Measurements from ENCODE around the gene CCDC50.
A peak's percentile ranks its signal among the peaks of the same experiment; 100 is the strongest.

CCDC50 gene

DNA sequence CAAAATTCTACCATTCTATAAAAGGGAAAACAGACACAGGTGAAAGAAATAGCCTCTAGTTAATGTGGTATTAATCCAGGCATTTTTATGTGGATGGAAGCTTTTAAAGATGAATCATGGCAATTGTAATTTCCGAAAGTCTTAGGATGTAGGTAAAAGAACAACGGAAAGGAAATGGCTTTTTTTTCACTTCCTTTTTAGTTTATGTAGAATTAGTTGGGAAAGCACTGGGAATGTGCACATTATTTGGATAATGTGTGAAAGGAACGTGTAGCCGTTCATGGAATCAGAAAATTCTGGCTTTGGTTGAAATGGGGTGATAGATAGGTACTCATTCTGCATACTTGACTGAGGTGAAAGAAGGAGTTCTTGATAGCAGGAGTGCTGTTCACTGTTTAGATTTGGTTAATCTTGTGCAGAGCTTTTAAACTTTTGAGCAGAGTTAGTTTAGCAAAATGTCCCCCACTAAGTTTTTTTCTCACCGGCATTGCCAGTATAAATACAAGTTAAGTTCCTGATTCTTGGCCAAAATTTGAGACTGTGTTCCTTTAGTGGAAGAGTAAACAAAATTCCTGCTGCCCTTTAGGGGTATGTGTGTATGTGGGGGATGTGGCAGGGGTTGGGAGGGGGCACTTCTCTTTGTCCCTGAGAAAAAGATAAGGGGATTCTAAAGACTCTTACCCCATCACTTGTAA, 21.3 kb downstream of the CCDC50 start:
- no peak overlapping the region for H3K4me3 Mint-ChIP-seq
- H3K4me1 Mint-ChIP-seq (ENCODE audit: low read depth), result peaks cover 19% of the 10 kb centered on the region
- no peaks in the 10 kb centered on the region for H3K27me3 Mint-ChIP-seq
- no peaks in the 10 kb centered on the region for H3K9me3 Mint-ChIP-seq
- H3K27ac Mint-ChIP-seq, result no peak overlapping the region
- no peaks in the 10 kb centered on the region for H3K36me3 Mint-ChIP-seq (ENCODE audit: low read depth)

DNA sequence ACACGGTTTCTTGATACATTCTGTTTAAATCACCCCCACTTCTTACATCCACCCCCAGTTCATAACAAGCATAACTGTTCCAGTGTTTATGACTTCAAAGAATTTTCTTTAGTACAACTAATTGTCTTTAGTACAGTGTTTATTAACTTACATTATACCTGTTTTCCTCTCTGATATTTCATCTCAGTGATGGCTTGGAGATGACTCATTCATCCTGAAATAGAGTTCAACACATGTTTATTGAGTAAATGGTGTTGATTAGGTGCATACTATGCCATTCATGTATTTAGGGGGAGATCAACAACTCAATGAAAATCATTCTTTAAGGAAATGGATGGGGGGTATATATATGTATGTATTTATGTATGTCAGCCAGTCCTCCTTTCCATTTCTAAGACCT, 22.8 kb downstream of the CCDC50 start:
- Mint-ChIP-seq H3K9me3 (no peaks in the 10 kb centered on the region), H3K4me3 (no peak overlapping the region)

DNA sequence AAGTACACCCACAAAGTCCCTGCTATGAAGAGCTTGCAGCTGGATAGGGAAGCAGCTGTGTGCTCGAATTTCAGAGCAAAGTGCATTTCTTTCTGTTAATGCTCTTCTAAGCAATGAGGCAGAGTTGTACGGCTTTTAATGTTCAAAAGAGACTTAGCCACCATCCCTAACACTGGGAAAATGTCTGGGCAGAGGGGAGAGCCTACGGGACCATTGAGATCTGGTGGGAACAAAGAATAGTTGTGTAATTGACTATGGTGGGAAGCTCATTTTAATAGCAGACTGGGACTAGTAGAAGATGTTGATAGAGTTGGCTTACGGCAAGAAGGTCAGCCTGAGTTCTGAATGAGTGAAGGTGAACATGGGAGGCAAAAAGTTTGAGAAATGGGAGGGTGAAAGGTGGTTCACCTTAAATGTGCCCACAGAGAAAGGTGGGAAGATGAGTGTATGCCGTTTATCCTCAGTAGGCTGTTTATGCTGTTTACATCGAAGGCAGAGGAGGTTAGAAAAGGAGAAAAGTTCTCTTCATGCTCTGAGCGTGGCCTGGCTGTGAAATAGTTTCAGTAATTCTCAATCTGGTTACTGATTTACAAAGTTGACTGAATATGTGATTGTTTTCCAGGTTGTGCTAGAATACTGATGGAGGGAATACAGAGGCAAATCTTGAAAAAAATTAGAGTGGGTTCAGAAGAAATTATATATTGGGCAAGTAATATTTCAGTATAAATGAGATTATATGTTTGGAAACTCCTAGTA, 24.0 kb downstream of the CCDC50 start:
- Mint-ChIP-seq H3K4me1 (ENCODE audit: low read depth) (peaks cover 17% of the 10 kb centered on the region), H3K4me3 (no peak overlapping the region)

More for the DNA sequence above, 22.8 kb downstream of the CCDC50 start:
- peaks cover 25% of the 10 kb centered on the region for H3K4me1 Mint-ChIP-seq (ENCODE audit: low read depth)
- H3K27me3 Mint-ChIP-seq, result no peaks in the 10 kb centered on the region
- no peaks in the 10 kb centered on the region for H3K36me3 Mint-ChIP-seq (ENCODE audit: low read depth)
- no peak overlapping the region for H3K27ac Mint-ChIP-seq

DNA sequence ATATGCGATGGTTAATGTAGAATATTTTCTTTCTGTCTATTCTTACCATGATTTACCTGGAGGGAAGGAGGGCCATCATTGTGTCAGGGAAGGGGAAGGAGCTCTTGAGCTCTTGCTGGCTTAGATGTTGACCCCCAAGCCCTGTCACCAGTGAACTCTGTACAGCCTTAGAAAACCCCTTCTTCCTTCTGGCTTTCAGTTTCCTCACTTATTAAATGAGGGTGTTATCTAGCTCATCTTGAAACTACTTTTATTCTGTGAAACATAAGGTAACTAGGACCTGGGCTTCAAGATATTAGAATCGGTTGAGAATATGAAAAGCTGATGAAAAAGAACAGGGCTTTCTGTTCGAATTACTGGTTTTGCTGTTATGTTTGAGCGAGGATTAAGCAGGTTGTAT, 26.2 kb downstream of the CCDC50 start:
- Mint-ChIP-seq H3K4me1 (ENCODE audit: low read depth) (peaks cover 24% of the 10 kb centered on the region), H3K27ac (peak overlapping the region; percentile 6), H3K4me3 (no peak overlapping the region), H3K27me3 (no peaks in the 10 kb centered on the region), H3K9me3 (no peaks in the 10 kb centered on the region), H3K36me3 (ENCODE audit: low read depth) (no peaks in the 10 kb centered on the region)

More for the DNA sequence above, 24.0 kb downstream of the CCDC50 start:
- Mint-ChIP-seq H3K27ac (no peak overlapping the region), H3K9me3 (no peaks in the 10 kb centered on the region), H3K36me3 (ENCODE audit: low read depth) (no peaks in the 10 kb centered on the region), H3K27me3 (no peaks in the 10 kb centered on the region)

DNA sequence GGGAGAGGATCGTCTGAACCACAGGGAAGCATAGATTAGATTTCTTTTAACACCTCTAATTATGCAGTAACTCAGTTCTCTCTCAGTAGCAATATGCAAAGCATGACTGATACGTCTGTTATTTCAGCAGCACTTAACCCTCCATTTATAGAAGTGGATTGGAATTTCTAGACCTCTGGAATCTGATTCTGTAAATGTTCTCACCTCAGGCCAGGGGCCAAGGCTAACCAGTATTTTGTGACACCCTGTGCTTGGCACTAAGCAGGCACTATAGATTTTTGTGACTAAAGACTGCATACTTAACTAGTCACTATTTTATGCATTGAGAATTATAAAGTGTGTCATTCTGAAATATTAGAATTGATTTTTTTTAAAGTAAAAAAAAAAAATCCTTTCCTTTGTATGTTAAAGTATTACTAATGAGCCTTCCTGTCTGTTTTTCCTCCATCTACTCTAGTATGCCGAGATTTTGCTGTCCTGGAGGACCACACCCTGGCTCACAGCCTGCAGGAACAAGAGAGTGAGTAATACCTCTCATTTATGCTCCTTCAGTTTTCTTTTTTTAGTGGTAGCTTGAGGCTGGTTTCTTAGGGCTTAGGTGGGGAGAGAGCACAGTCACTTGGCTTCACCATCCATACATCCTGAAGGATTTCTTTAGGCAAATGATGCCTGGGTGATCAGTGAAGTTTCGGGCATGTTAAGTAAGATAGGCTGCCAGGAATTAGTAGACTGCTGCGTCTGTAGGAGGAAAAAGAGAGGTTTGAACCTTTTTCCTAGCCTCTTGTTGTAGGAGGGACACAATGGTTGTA, 27.6 kb downstream of the CCDC50 start:
- no peak overlapping the region for H3K4me3 Mint-ChIP-seq
- no peak overlapping the region for H3K27ac Mint-ChIP-seq
- H3K9me3 Mint-ChIP-seq, result no peaks in the 10 kb centered on the region
- H3K4me1 Mint-ChIP-seq (ENCODE audit: low read depth), result peaks cover 19% of the 10 kb centered on the region
- H3K36me3 Mint-ChIP-seq (ENCODE audit: low read depth), result no peaks in the 10 kb centered on the region
- no peaks in the 10 kb centered on the region for H3K27me3 Mint-ChIP-seq

DNA sequence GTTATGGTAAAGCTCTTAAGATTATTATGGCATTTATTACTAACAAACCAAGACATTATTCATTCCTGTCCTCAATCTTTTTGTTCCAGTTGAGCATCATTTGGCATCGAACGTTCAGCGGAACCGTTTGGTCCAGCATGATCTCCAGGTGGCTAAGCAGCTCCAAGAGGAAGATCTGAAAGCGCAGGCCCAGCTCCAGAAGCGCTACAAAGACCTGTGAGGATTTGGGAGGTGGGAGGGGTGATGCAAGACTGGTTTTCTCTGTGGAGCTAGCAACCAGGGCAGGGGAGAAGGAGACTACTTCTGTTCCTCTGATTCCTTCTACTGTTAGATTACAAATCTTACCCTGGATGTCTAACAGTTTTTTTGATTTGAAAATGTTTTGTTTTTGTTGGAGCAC, 28.7 kb downstream of the CCDC50 start:
- no peaks in the 10 kb centered on the region for H3K36me3 Mint-ChIP-seq (ENCODE audit: low read depth)

DNA sequence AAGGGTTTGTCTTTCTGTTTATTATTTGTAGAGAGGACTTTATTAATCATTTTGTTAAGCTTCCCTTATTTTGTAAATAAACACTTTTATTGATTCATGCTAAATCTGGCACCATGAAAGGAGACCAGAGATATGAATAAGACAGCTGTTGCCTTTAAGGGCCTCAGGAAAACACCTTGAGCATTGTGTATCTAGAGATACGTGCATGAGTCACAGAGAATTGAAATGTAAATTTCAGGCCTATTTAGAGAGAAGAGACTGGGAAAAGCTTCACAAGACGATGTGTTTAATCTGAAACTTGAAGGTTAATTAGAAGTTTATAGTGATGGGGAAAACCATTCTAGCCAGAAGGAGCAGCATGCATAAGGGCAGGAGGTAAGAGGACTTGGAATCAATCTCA, 29.7 kb downstream of the CCDC50 start:
- no peak overlapping the region for H3K4me3 Mint-ChIP-seq
- peaks cover 16% of the 10 kb centered on the region for H3K4me1 Mint-ChIP-seq (ENCODE audit: low read depth)
- H3K27ac Mint-ChIP-seq, result peak overlapping the region; percentile 24
- no peaks in the 10 kb centered on the region for H3K9me3 Mint-ChIP-seq
- H3K36me3 Mint-ChIP-seq (ENCODE audit: low read depth), result no peaks in the 10 kb centered on the region
- H3K27me3 Mint-ChIP-seq, result no peaks in the 10 kb centered on the region

More for the DNA sequence above, 28.7 kb downstream of the CCDC50 start:
- no peaks in the 10 kb centered on the region for H3K9me3 Mint-ChIP-seq
- no peaks in the 10 kb centered on the region for H3K27me3 Mint-ChIP-seq
- H3K27ac Mint-ChIP-seq, result no peak overlapping the region
- peaks cover 19% of the 10 kb centered on the region for H3K4me1 Mint-ChIP-seq (ENCODE audit: low read depth)
- H3K4me3 Mint-ChIP-seq, result no peak overlapping the region

DNA sequence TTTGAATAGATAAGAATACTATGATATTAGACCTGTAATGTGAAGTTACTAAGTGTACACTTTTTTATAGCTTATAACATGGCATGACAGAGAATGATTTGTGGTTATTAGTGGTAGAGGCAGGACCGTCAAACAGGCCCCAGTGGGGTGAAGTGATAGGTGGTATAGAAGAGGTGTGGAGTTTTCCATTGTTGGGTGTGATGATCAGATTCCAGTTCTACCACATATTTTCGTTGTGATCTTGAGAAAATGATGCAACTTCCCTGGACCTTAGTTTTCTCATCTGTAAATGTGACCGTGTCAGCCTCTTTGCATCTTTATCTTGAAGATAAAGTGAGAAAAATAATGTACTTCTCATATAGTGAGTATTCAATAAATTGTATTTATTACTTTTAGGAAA, 31.4 kb downstream of the CCDC50 start:
- Mint-ChIP-seq H3K27me3 (no peaks in the 10 kb centered on the region), H3K4me1 (ENCODE audit: low read depth) (peaks cover 12% of the 10 kb centered on the region), H3K9me3 (no peaks in the 10 kb centered on the region), H3K36me3 (ENCODE audit: low read depth) (peaks cover 4% of the 10 kb centered on the region), H3K27ac (no peak overlapping the region), H3K4me3 (no peak overlapping the region)

DNA sequence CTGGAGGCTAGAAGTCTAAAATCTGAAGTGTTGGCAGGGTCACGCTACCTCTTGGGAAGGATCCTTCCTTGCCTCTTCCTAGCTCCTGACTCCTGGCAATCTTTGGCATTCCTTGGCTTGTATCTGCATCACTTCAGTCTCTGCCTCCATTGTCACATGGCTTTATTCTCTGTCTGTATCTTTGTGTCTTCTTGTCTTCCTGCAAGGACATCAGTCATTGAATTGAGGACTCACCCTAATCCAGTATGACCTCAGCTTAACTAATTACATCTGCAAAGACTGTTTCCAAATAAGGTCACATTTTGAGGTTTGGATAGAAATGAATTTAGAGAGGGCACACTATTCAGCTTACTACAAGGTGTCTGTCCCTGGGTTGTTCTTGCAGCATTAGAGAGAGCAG, 32.3 kb downstream of the CCDC50 start:
- no peak overlapping the region for H3K4me3 Mint-ChIP-seq
- no peak overlapping the region for H3K27ac Mint-ChIP-seq
- H3K4me1 Mint-ChIP-seq (ENCODE audit: low read depth), result peaks cover 7% of the 10 kb centered on the region
- H3K9me3 Mint-ChIP-seq, result no peaks in the 10 kb centered on the region
- H3K27me3 Mint-ChIP-seq, result no peaks in the 10 kb centered on the region
- H3K36me3 Mint-ChIP-seq (ENCODE audit: low read depth), result peaks cover 4% of the 10 kb centered on the region

DNA sequence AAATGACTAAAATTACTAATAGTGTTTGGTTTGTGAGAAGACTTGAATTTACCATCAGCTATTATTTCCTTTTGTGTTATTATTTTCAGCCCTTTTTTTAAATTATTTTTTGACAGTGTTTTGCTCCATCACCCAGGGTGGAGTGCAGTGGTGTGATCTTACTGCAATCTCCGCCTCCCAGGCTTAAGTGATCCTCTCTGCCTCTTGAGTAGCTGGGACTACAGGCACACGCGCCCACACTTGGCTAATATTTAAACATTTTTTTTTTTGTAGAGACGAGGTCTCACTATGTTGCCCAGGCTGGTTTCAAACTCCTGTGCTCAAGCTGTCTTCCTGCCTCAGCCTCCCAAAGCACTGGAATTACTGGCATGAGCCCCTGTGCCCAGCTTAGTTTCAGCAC, 32.8 kb downstream of the CCDC50 start:
- peaks cover 7% of the 10 kb centered on the region for H3K4me1 Mint-ChIP-seq (ENCODE audit: low read depth)
- no peak overlapping the region for H3K4me3 Mint-ChIP-seq
- H3K27me3 Mint-ChIP-seq, result no peaks in the 10 kb centered on the region
- H3K9me3 Mint-ChIP-seq, result no peaks in the 10 kb centered on the region
- peaks cover 4% of the 10 kb centered on the region for H3K36me3 Mint-ChIP-seq (ENCODE audit: low read depth)
- H3K27ac Mint-ChIP-seq, result no peak overlapping the region

DNA sequence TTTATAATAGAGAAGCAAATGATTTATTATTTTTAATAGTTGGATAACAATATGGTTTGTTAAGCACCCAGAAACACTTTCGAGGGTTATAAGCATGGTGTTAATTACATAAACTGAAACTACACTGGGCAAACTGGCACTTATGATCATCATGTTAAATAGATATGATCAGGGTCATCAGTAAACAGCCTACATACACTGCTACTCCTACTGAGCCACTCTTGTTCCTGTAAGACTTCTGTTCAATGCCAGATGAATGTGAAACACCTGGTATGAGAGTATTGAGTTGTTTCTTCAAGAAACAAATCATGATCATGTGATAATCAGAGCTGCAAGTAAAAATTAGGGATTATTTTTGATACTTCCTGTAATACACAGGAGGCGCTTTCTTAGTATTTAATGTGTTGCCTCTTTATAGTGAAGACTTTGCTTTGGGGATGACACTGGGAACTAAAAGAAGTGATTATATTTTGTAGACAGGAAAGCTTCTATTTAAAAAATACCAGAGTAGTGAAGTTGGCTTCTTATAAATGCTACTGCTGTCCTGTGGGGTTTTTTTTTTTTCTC, 33.4 kb downstream of the CCDC50 start:
- Mint-ChIP-seq H3K4me1 (ENCODE audit: low read depth) (peaks cover 7% of the 10 kb centered on the region), H3K9me3 (no peaks in the 10 kb centered on the region), H3K27me3 (no peaks in the 10 kb centered on the region), H3K27ac (no peak overlapping the region), H3K4me3 (no peak overlapping the region), H3K36me3 (ENCODE audit: low read depth) (peaks cover 4% of the 10 kb centered on the region)

DNA sequence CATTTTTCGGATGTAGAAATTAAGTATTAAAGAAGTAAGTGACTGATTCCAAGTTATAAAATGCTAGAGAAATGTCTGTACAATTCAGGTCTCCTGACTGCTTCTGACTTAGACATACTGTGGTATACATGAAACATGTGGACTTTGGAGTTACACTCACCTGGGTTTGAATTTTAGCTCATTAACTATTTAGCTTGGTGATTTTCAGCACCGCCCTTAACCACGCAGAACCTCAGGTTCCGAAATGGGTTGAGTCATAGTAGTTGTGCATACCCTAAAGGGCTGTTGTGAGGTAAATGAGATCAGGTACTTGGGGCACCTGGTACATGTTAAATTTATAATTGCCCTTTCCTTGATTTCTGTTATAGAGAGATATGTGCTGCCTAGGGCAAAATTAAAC, 34.0 kb downstream of the CCDC50 start:
- no peak overlapping the region for H3K27ac Mint-ChIP-seq
- H3K36me3 Mint-ChIP-seq (ENCODE audit: low read depth), result peaks cover 4% of the 10 kb centered on the region
- H3K4me1 Mint-ChIP-seq (ENCODE audit: low read depth), result peaks cover 7% of the 10 kb centered on the region
- no peaks in the 10 kb centered on the region for H3K27me3 Mint-ChIP-seq
- H3K9me3 Mint-ChIP-seq, result no peaks in the 10 kb centered on the region
- no peak overlapping the region for H3K4me3 Mint-ChIP-seq

DNA sequence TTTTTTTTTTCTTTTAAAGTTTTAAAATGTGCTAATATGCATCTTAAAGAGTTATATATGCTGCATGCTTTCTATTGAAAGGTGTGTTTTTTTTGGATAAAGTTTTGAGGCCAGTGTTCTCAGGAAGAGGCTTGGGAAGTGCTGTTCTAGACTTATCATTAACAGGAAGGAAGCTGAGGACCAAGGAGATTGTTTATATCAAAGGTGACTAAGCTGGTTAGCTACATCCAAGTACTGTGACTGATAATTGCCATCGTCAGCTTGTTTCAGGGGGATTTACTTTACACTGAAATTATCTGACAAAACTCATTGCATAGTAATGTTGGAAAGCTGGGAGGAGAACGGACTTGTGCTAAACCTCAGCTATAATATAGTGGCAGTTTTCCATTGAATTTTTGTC, 37.5 kb downstream of the CCDC50 start:
- Mint-ChIP-seq H3K4me3 (no peak overlapping the region), H3K27ac (no peak overlapping the region), H3K9me3 (no peaks in the 10 kb centered on the region), H3K36me3 (ENCODE audit: low read depth) (peaks cover 9% of the 10 kb centered on the region), H3K27me3 (no peaks in the 10 kb centered on the region), H3K4me1 (ENCODE audit: low read depth) (peaks cover 1% of the 10 kb centered on the region)

DNA sequence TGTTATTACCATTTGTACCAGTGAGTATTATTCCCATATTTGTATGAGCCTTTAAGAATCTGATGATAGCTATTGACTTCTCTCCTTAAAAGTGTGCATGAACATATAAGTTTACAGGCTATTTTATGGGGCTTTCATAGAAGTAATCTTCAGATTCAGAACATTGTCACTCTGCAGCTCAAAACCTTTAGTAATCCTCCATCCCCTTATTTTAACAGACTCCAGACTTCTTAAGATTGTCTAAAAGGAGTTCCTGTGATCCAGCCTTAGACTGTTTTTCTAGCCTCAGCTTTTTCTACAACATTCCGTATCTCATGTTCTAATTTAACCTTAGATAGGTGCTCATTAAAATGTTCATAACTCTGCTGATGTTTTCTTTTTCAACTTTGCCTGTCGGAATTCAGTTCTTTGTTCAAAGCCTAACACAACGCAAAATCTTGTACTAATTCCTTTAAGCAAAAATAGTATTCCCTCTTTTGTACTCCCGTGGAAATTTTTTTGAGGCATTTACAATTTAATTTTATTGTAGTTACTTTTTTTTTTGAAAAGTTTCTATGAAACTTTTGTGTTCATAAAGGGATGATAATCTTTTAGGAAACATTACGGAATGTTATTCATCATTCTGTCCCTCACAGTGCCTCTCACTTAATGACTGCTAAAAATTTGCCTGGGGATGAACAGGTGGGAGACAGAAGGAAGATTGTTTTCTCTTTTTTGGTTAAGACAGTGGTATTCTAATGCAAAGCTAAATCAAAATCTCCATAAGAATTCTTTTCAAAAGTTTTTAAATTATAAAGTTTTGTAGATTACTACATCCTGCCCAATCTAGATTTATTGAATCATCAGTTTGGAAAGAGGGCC, 39.8 kb downstream of the CCDC50 start:
- no peak overlapping the region for H3K27ac Mint-ChIP-seq
- peaks cover 9% of the 10 kb centered on the region for H3K36me3 Mint-ChIP-seq (ENCODE audit: low read depth)
- H3K4me1 Mint-ChIP-seq (ENCODE audit: low read depth), result peaks cover 7% of the 10 kb centered on the region
- H3K27me3 Mint-ChIP-seq, result no peaks in the 10 kb centered on the region
- no peaks in the 10 kb centered on the region for H3K9me3 Mint-ChIP-seq
- no peak overlapping the region for H3K4me3 Mint-ChIP-seq
